SKM-1 treated with dmso at 0.1 percent for 144 hours (cell line): Measurements from ENCODE around the gene ZDHHC8.

Experiments
- DNase-seq: peaks from one replicate; lab custom pipeline; 2025; ENCODE audit not compliant: unreplicated experiment; lab: John Stamatoyannopoulos, UW

The ZDHHC8 gene

DNA sequence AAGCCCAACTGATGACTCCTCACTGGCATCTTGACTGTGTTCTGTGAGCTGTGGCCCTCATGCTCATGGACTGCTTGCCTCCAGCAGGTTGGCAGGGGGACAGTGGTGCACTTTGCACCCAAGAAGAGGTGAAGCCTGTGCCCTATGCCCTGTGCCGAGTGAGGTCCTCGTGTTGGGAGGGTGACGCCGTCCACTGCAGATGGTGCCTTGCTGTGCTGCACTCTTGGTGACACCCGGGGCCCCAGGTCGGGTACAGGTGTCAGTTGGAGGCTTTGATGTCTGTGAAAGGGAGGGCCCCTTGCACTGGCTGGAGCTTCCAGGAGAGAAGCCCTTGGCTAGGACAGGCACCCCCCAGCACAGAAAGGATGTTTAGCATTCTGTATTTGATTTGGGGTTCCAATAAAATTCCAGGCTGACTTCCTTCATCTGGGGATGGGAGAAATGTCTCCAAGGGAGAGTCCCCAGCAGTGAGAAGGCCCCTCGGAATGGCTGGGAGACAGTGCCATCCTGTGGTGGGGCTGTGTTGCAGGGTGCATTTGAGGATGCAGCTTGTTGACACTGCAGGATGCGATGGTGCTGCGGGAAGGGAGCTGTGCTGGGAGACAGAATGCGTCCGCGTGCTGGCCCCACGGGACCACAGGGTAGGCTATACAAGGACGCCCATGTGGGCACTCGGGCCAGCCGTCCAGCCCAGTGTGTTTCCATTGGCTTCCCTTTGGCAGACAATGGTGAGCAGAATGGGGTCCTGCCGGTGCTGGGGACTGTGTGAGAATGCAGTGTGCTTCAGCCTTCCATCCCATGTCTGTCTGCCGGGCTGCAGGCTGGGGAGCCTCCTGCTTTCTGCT is 2.5 kb upstream of the ZDHHC8 start:
- DNase-seq, result no peak

DNA sequence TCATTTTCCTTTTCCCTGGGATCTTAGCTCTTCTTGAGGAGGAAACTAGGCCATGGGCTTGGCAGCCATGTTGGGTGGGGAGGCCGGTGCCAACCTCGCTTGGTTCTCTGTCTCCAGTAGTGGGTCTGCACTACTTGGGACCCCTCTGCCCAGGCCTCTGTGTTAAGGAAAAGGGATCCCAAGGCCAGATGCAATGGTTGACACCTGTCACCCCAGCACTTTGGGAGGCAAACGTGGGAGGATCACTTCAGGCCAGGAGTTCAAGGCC is 1.9 kb upstream of the ZDHHC8 start:
- no peak for DNase-seq

DNA sequence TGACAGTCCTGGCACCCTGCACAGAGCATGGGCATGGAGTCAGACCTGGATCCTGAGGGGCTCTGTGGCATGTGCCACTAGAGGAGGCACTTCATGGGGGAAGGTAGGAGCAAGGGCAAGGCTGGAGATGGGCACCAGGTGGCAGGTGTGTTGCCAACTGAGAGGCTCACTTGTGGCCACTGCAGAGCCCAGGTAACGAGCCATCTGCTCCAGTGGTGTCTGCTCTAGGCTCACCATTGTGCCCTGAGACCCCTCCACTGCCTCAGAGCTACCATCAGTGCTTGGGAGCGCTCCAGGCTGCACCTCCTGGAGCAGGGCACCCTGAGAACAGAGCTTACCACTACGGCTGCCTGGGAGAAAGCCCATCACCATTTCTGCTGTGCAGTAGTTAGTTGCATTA is 1.3 kb upstream of the ZDHHC8 start:
- no peak for DNase-seq

DNA sequence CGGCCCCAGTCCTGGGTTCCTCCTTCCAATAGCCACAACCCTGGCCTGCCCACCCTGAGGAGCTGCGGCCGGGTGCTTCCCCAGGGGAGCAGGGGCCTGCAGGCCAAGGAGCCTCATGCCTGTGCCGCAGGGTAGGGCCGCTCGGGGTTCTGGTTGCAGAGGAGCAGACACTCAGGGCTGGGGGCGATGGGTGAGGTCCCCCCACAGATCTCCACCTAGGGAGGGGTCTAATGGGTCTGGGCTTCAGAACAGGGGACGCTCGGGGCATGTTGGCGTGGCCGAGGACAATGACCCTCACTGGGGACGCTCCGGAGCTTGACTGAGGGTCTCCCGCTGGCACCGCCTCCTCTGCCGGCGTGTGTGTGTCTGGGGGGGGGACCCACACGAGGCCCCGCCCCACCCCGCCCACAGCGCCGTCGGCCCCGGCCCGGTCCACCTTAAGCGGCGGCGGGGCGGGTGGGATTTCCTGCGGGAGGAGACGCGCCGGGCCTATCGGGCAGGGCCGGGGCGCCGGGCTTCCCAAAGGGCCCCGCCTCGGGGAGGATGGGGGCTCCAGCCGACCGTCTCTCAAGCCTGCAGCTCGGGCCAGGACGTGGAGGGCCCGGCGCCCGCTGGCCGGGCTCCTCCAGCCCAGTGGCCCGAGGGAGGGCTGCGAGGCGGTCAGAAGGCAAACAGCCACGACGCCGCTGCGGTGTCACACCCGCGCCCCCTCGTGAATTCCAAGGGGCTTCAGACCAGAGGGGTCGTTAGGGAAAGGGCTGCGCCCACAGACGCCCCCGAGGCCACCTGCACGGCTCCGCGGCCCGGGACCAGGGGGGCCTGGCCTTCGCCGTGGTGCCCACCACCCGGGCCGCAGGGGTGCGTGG is 640 bp upstream of the ZDHHC8 start:
- no peak for DNase-seq

DNA sequence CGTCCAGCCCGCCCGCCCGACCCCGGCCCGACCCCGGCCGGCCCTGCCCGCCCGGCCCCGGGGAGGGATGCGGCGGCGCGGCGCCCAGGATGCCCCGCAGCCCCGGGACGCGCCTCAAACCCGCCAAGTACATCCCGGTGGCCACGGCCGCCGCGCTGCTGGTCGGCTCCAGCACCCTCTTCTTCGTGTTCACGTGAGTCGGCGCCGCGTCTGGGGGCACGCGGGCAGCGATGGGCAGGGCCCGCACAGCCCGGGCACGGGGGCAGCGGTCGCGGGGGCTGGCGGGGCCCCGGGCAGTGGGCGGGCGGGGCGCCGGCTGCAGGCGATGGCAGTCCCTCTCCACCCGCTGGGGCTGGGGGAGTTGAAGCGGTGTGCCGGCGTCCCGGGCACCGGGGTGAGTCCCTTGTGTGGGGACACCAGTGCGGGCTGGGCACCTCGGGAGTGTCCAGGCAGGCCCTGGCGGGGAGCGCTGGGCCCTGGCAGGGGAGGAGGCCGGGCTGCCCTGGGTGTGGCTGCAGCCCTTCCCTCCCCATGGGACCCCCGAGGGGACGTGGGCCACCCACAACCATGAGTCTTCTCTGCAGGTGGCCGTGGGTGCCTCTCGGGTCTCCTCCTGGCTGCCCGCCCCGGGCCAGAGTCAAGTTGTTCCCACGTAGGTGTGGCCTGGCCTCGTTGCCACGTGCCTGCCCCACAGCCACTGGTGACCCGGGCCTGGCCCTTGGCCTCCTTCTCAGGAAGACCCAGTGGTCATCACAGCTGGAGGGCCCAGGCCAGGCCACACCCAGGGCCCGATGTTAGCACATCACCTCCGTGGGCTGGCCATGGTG is 468 bp downstream of the ZDHHC8 start:
- no peak for DNase-seq

DNA sequence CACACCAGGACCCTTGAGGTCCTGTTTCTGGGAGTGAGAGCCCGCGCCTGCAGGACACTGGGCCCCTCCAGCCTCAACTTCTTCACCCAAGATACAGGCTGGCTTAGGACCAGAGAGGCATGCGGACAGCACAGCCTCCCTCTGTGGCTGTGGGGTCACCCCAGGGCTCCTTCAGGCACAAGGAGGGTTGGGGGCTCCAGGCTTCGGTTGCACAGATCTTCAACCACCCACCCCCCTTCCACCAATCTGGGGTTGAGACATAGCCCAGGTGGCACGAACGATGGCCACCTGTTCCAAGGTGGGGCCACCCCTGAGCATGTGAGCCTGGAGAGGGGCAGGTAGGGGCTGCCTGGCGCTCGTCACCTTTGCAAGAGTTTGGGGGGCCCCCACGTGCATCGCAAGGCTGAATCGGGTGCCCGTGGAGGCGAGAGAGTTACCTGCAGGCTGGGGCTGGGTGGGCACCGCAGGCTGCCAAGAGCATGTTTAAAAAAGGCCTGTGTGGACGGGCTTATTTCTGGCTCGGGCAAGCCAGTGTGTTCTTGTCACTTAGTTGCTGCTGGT is 1.2 kb downstream of the ZDHHC8 start:
- DNase-seq, result no peak

DNA sequence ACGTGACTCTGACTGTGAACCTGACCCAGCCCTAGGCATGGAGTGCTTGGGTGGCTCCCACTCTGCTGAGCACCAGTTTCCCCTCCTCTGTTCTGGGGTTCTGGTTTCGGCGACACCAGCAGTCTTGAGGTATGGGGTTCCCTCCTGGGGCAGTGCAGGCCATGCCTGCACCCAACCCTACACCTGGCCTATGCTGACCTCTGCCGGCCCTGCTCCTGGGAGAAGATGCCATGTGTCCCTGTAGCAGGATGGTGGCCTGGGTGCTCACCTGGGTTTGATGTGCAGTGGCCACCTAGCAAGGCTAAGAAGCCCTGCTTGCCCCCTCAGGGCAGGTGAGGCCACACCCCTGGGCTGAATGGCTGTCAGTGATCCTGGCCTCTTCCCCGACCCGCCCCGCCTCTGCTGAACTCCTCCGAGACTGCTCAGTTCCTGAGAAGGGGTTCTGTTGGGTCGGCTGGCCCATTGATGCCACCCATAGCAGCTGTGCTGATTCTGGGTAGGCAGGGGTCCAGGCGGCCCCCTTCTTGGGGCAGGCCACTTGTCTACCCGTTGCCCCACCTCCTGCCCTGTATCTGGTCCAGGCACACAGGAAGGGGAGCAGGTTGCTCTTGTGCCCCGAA is 2.4 kb downstream of the ZDHHC8 start:
- DNase-seq, result no peak

DNA sequence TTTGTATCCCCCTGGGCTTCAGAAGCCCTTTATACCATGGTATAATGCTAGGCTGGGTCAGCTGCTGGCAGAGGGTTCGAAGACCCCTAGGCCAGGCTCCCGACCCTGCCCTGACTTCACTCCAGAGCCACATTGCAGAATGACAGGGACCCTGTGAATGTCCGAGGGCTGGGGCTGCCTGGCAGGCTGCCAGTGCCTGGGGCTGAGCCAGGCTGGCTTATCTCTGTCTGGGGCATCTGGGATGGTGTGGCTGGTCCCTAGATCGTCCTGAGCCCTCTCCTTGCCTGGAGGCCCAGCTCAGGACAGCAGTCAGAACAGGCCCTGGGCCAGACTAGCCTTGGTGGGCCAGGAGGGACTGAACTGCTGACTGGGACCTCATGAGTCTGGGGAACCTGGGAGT is 3.7 kb downstream of the ZDHHC8 start:
- no peak for DNase-seq

DNA sequence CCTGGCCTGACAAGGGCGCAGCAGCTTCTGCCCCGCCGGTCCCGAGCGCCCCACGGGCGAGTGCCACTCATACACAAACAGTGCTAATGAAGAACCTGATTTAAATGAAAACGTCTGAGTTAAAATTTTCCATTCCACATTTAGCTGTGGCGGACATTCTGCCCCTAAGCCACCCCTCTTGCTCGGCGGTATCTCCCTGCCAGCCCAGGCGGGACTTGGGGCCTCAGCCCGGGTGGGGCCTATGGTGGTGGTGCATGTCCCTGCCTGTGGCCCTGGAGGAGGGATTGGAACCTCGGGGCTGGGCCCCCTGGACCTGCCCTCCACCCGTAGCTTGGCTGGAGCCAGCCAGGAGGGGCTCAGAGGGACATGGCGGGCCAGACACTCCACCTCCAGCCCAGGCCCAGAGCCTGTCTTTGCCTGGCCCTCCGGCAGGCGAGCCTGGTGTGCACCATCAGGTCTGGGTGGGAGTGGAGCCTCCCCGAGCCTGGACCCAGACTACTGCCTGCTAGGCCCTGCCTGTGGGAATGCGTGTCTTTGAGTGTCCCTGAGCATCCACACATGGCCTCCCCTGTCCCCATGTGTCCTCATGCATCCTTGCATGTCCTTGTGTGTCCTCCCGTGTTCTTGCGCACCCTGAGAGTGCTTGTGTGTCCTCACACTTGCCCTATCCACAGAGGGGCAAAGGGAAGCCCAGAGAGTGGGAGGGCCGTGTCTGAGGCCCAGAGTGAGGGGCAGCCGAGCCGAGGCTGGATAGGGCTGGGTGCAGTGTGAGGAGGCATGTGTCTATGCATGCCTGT is 4.4 kb downstream of the ZDHHC8 start:
- no peak for DNase-seq

DNA sequence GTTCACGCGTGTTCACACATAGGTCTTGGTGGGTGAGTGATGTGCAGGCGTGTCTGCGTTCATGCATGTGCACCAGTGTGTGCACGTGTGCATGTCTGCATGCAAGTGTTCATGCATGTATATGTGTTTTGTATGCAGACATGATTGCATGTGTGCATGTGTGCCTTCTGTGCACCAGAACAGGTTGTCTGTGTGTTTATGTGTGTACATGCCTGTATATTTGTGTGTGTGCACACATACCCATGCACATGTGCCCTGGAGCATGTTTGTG is 4.9 kb downstream of the ZDHHC8 start:
- no peak for DNase-seq

DNA sequence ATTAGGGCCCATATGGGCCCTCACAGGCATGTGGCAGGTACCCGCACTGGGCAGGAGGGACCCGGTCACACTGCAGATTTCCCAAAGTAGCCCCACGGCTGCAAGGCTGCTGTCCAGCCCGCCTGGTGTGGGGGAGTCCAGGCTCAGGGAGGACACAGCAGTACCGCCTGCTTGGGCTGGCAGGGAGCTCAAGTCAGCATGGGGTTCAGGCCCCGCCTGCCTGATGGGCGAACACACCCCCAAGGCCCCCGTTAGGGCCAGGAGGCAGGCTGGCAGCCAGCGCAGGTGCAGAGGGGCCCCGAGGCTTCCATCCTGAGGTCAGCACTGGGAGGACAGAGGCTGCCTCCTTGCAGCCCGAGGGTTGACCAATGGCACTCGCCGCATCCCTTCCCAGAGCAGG is 5.5 kb downstream of the ZDHHC8 start:
- DNase-seq, result no peak

DNA sequence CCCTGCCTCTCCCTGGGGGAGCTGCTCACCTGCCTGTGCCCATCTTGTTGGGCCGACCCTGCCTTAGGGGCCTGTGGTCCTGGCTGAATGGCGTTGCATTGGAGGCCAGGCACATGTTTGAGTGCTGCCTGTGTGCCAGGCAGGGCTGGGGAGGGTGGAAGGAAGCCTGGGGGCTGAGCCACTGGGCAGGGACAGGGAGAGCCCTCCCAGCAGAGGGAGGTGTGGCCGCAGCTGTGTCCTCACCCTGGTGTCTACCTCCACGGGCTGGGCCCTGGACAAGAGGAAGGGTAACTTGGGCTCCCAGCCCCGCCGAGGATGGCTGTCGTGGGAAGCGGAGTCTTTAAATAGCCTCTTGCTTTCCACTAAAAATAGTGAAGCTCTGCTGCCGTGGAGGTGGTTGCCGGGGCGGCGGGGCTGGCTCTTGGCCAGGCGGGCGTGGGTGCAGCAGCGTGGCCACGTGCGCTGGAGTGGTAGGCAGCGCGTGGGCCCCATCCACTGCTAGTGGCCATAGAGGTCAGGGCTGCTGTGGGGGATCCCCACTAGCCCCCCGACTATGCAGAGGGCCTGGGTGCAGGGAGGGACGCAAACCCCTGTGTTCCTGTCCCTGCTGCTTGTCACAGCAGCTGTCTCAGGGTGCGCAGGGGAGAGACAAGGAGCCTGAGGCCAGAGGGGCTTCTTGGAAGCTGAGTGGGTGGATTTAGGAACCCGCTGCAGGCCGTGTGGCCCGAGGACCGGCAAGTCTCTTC is 6.2 kb downstream of the ZDHHC8 start:
- no peak for DNase-seq

DNA sequence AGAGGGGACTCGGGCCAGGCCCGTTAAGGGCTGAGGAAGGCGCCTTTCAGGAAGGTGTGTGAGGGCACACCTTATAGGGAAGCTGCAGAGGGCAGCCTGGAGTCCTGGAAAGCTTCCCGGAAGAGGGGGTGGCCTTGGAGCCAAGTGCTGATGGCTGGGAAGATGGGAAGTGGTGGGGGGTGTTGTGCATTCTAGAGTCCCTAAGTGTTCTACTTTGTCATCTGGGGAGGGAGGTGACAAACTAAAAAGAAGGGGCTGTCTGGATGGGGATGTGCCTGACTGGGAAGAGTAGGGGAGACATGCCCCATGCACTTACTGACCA is 6.8 kb downstream of the ZDHHC8 start:
- DNase-seq, result no peak

DNA sequence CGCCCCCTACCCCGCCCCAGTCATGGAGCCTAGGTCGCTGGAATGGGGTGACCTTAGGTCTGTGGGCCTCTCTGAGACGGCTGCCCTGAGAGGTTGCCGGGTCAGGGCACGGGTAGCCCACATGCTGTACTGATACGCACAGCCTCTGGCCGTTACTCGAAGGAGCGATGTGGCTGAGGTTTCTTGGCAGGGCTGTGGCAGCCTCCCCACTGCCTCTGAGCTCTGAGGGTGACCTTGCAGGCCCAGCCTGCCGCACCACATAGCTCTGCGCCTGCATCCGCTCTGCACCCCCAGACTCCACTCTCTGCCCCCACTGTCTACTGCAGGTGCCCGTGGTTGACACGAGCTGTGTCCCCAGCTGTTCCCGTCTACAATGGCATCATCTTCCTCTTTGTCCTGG is 7.3 kb downstream of the ZDHHC8 start:
- DNase-seq, result no peak

DNA sequence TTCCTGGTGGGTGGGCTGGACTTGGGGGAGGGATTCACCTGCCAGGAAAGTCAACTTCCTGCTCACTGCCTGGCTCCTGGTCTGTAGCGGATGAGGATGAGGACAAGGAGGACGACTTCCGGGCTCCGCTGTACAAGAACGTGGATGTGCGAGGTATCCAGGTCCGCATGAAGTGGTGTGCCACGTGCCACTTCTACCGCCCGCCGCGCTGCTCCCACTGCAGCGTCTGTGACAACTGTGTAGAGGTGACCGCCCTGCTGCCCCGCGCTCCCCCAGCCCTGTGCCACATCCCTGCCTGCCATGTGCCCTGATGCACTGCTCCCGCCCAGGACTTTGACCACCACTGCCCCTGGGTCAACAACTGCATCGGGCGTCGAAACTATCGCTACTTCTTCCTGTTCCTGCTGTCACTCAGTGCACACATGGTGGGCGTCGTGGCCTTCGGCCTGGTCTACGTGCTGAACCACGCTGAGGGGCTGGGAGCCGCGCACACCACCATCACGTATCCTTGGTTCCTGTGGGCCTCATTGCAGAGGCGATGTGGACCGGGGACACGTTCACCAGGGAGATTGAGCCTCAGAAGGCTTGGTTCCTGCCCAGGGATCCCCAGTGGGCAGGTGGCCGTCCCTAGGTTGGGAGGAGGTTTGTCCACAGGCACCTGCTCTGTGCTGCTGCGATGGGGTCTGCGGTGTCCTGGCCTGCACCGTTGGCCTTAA is 7.9 kb downstream of the ZDHHC8 start:
- DNase-seq, result no peak

DNA sequence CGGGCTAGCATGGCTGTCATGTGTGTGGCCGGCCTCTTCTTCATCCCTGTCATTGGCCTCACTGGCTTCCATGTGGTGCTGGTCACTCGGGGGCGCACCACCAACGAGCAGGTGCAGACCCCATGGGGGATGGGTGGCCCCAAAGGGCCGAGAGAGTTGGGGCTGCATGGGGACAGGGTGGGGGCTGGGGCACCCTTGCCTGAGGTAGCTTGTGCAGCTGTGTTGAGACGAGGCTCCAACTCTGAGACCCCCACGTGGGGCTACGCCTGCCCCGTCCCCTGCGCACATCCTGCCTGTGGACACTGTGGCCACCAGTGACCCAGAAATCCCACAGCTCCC is 8.5 kb downstream of the ZDHHC8 start:
- DNase-seq, result no peak

DNA sequence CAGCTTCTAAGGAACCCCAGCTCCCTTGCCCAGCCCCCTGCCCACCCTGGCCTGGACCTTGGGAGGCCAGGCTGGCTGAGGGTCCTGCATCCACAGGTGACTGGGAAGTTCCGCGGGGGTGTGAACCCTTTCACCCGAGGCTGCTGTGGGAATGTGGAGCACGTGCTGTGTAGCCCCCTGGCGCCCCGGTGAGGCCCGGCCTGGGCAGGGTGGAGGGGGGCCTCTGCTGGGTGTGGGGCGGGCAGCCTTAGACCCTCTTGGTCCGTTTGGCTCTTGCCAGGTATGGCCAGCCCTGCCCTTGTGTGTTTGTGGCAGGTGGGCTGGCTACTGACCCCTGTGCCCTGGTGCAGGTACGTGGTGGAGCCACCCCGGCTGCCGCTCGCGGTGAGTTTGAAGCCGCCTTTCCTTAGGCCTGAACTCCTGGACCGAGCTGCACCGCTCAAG is 8.9 kb downstream of the ZDHHC8 start:
- no peak for DNase-seq

DNA sequence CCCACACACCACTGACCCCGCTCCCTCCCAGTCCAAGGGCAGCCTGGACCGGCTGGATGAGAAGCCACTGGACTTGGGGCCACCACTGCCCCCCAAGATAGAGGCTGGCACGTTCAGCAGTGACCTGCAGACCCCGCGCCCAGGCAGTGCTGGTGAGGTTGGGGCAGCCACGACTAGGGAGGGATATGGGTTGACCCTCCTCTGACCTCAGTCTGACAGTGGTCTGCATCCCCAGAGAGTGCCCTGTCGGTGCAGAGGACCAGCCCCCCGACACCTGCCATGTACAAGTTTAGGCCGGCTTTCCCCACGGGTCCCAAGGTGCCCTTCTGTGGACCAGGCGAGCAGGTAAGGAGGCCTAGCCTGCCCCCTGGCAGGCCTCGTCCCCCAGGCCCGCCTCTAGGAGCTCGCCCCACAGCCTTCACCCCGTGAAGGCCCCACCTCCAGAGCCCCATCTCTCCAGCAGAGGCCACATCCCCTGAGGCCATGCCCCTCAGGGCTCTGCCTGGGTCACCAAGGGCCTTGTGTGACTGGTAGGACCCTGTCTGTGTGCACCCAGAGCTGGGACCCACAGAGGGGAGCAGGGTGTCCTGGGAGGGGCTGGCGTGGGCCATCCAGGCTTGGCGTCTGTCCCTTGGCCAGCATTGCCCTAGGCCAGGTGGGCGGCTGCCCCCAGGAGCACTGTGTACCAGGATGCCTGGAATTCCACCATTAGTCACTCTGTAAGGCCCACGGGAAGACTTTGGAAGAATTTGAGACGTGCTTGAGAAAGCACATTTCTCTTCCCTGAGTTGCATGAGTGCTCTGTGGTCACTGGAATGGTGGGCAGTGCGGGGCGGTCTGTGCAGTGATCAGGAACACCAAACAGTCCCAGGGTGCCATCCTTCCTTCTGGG is 9.8 kb downstream of the ZDHHC8 start:
- no peak for DNase-seq
